Measurements from ENCODE around the gene ORM1.

Gene ORM1

DNA sequence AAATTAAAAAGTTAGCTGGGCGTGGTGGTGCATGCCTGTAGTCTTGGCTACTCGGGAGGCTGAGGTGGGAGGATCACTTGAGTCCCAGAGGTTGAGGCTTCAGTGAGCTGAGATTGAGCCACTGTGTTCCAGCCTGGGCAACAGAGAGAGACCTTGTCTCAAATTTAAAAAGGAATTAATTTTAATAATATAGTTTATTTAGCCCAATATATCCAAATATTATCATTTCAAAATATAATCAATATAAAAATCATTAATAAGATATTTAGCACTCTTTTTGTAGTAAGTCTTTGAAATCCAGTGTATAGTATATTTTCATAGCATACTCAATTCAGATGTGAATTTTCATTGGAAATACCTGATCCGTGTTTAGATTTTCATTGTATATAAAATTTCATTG is 43.2 kb upstream of the ORM1 start:
- no peak overlapping the region for H3K4me3 ChIP-seq (ENCODE audit: low read depth, low read length)
- TF ChIP-seq, protein P1, sequence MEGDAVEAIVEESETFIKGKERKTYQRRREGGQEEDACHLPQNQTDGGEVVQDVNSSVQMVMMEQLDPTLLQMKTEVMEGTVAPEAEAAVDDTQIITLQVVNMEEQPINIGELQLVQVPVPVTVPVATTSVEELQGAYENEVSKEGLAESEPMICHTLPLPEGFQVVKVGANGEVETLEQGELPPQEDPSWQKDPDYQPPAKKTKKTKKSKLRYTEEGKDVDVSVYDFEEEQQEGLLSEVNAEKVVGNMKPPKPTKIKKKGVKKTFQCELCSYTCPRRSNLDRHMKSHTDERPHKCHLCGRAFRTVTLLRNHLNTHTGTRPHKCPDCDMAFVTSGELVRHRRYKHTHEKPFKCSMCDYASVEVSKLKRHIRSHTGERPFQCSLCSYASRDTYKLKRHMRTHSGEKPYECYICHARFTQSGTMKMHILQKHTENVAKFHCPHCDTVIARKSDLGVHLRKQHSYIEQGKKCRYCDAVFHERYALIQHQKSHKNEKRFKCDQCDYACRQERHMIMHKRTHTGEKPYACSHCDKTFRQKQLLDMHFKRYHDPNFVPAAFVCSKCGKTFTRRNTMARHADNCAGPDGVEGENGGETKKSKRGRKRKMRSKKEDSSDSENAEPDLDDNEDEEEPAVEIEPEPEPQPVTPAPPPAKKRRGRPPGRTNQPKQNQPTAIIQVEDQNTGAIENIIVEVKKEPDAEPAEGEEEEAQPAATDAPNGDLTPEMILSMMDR (IDR thresholded peaks at IDR 0.05; ENCODE audit: low read depth, low read length), result no peak

DNA sequence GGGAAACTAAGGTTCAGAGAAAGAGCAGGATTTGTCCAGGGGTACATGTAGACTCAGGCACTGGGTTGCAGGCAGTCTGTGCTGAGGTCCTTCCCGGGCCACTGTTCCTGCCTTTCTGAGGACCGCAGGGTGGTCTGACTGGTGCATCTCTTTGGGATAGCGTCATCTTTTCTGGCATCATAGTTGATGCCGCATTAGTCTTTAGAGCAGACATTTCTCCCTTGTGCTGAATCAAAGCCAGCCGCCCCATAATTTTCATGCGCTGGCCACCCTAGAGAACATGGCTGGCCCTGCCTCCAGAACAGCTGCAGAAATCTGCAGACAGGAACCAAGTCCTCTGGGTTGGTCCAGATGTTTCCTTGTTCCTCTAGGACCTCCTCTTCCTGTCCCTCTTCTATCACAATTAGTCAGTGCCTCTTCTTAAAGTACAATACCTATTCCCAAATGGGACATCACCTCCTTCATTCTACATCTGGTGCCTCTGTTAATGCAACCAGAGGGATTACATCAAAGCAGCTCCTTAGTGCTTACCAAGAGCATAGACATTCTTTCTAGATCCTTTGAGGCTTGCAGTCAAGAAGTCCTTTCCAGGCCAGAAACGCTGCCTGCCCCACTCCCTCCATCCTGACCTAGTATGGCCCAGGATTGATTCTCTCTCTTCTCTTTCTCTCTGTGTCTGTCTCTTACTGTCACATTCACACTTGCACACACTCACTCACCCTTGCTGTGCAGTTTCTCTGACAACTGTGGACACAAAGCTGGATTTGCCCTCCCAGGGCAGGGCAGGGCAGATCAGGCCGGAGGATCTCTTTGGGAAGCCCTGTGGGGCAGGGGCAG is 42.0 kb upstream of the ORM1 start:
- H3K4me3 ChIP-seq (ENCODE audit: low read depth, low read length), result no peak overlapping the region
- TF ChIP-seq, protein P1 (IDR thresholded peaks at IDR 0.05; ENCODE audit: low read depth, low read length), result no peak

DNA sequence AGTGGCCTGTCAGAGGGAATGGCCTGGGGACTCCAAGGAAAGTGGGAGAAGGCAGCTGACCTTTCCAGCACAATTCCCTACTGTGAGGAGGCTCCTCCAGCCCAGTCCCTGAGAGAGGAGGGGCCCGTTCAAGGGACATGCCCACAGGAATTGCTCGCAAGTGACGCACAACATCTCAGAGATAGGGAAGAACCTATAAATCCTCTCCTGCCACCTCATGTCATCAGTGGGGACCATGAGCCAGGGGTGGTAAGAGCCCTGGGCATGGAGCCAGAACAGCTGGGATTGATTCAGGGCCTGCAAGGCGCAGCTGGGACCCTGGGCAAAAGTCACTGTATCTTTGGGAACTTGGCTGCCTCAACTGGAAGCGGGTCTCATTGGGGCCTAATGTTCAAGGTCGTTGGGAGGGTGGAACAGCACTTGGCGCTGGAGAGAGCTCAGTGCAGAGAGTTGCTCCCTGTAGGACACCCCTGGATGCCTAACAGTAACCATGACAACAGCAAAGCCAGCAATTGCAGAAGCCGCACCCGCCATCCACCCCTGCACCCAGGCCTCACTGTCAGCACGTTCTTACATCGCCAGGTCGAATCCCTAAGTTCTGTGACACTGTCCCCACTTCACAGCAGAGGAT is 41.3 kb upstream of the ORM1 start:
- no peak overlapping the region for H3K4me3 ChIP-seq (ENCODE audit: low read depth, low read length)
- TF ChIP-seq, protein P1 (IDR thresholded peaks at IDR 0.05; ENCODE audit: low read depth, low read length), result no peak

DNA sequence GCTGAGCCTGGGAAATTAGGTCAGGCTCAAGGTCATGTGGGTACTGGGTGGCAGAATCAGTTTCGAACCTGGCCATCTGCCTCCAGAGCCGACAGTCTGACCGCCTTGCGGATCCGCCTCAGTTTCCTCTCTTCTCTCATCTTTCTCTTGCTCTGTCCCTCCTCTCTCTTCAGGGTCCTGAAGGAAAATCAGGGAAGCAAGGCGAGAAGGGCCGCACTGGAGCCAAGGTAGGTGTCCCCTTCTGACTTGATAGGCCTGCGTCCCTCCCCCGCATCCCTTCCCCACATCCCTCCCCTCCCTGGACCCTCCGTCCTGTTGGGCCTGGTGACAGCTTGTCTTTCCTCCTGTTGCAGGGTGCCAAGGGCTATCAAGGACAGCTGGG is 40.8 kb upstream of the ORM1 start:
- TF ChIP-seq, protein P1 (IDR thresholded peaks at IDR 0.05; ENCODE audit: low read depth, low read length), result no peak
- no peak overlapping the region for H3K4me3 ChIP-seq (ENCODE audit: low read depth, low read length)

DNA sequence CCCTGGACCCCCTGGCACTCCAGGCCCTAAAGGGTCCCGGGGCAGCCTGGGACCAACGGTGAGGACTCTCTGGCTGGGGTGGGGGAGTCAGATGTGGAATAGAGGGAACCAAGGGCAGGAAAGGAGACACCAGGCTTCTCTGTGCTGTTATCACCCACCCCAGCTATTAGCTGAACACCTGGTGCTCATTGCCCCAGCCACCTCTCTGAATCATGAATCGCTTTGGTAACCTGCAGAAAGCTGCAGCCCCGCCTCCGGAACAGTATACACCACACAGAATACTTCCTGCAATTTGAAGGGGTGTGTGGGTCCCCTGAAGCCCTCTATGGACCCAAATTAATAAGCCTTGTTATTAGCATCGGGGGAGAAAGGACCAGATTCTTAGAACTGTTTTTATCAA is 40.4 kb upstream of the ORM1 start:
- H3K4me3 ChIP-seq (ENCODE audit: low read depth, low read length), result no peak overlapping the region
- TF ChIP-seq, protein P1 (IDR thresholded peaks at IDR 0.05; ENCODE audit: low read depth, low read length), result no peak

DNA sequence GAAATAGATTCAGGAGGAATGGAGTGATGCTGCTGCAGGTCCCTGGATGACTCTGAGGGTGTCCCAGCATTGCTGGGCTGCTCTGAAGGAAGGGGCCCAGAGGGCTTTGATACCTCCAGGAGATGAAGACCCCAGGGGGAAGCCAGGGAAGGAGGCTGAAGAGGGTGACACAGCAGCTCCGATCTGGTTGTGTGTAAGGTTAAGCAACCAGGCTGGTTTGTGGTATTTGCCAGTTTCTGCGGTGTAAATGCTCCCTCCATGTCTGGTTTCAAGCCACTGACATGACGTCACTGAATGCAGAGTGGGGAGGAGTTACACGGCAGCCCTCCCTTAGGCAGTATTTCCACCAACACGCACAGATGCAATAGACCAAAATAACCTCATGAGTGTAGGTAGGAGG is 40.0 kb upstream of the ORM1 start:
- TF ChIP-seq, protein P1 (IDR thresholded peaks at IDR 0.05; ENCODE audit: low read depth, low read length), result no peak

DNA sequence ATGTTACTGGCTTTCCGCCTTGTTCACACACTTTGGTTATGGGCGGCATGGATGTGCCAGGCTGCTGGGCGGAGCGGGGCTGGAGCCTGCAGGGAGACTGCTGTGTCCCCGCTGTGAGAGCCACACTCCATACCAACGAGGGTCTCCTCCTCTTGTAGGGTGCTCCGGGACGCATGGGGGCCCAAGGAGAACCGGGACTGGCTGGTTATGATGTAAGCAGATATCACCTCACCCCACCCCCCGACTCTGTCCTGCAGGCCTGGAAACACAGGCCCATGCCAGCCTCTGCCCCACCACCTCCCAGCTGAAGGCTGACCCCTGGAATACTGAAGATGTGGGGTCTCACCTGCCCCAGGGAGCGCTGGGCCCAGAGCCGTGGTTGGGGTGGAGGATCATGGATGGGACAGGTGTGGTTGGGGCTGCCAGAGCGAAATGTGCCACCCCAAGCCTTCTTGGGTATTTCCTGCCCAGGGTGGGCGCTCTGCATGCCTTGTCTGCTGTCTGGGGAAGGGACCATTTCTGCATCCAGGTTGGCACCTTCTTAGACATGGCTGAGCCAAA is 39.3 kb upstream of the ORM1 start:
- H3K4me3 ChIP-seq (ENCODE audit: low read depth, low read length), result no peak overlapping the region
- TF ChIP-seq, protein P1 (IDR thresholded peaks at IDR 0.05; ENCODE audit: low read depth, low read length), result no peak

More for the DNA sequence above, 40.0 kb upstream of the ORM1 start:
- H3K4me3 ChIP-seq (ENCODE audit: low read depth, low read length), result no peak overlapping the region

All from WI38 (cell line).